Choroid plexus epithelial cell (primary cell): ENCODE data around the gene PDHB.

Source experiments
- DNase-seq: peaks from one replicate; pipeline ENCODE4 v3.0.0-alpha.2; 2010; ENCODE audit warnings: low read depth
- H3K4me3 ChIP-seq: 2 replicates; pipeline ENCODE4 v1.5.1; 2011; ENCODE audit warnings: low read depth, mild to moderate bottlenecking, control low read depth, low read length, moderate library complexity
- CTCF ChIP-seq: conservative IDR thresholded peaks from 2 replicates; pipeline ENCODE4 v1.5.1; 2011; ENCODE audit warnings: low read depth, mild to moderate bottlenecking, control low read depth, inconsistent platforms, low read length, moderate library complexity

The PDHB gene

GRCh38 chr3:58434511-58434910, 879 bp upstream of the PDHB start:
- H3K4me3 ChIP-seq = no peak overlapping the region
- DNase-seq = no peak
- no peak for TF ChIP-seq CTCF

DNA sequence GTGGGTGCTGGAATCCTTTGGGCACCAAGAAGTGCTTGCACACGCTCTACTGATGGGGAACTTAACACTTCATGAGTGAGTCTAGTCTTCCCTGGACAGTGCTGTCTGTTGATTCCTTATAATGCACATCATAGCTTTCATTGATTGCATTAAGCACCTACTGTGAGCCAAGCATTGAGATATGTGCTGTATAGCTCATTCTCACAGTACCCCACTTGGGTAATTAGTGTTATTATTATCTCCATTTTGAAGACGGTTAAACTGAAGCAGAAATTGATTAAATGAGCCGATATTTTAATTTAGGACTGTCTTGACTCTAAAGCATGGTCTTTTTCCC, 504 bp upstream of the PDHB start:
- peak overlapping the region; percentile 95 for H3K4me3 ChIP-seq
- no peak for DNase-seq
- TF ChIP-seq CTCF = no peak

DNA sequence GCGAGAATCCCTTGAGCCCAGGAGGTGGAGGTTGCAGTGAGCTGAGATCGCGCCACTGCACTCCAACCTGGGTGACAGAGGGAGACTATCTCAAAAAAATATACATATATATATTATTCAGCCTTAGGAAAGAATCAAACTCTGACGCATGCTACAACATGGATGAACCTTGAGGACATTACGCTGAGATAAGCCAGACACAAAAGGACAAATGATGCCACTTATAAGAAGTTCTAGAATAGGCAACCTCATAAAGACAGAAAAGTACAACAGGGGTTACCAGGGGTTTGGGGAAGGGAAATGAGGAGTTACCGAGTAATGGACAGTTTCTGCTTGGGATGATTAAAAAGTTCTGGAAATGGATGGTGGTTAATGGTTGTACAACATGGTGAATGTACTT, 727 bp downstream of the PDHB start:
- DNase-seq = no peak
- TF ChIP-seq CTCF = no peak
- H3K4me3 ChIP-seq = peak overlapping the region; percentile 95

DNA sequence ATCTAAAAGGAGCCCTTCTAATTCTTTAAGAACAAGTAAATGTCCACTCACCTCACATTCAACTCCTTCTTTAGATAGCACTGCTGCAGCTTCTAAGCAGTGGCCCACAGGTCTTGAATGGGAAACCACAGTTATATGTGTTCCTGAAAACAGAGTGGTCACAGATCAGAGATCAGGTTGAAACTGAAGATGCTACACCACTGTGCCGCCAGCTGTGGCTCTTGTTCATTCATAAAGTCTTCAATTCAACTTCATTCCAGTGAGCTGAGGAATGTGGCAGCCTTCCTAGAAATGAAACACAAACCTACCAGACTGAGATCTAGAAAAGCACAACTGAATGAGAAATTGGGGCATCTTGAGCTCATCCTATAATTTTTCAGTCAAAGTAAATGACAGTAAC, 4.0 kb downstream of the PDHB start:
- no peak overlapping the region for H3K4me3 ChIP-seq
- TF ChIP-seq CTCF = no peak
- DNase-seq = peak; percentile 84

GRCh38 chr3:58427661-58428361, 5.8 kb downstream of the PDHB start:
- no peak for DNase-seq
- H3K4me3 ChIP-seq = no peak overlapping the region
- no peak for TF ChIP-seq CTCF

GRCh38 chr3:58425782-58426181, 7.8 kb downstream of the PDHB start:
- no peak for TF ChIP-seq CTCF
- H3K4me3 ChIP-seq = no peak overlapping the region
- no peak for DNase-seq

DNA sequence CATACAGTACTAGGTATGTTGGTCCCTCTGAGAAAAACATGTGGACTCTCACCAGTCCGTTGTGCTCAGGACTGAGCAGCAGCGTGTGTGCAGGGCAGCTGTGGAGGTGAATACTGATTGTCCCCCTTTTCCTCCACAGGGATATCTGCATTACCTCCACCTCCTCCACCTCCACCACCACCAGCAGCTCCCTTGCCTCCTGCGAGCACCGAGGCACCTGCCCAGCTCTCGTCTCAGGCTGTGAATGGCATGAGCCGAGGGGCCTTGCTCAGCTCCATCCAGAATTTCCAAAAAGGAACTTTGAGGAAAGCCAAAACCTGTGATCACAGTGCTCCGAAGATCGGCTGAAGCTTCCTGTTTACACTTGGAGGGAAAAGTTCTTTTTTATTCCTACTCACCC, 9.0 kb downstream of the PDHB start:
- no peak for DNase-seq
- H3K4me3 ChIP-seq = no peak overlapping the region
- TF ChIP-seq CTCF = no peak
